ENCODE results near the gene PPIE.
"Not testable (repeated sequence)": the region's sequence is repeated elsewhere in the genome, so short reads cannot be mapped to it uniquely, and the experiment has no call there.

Gene PPIE

DNA sequence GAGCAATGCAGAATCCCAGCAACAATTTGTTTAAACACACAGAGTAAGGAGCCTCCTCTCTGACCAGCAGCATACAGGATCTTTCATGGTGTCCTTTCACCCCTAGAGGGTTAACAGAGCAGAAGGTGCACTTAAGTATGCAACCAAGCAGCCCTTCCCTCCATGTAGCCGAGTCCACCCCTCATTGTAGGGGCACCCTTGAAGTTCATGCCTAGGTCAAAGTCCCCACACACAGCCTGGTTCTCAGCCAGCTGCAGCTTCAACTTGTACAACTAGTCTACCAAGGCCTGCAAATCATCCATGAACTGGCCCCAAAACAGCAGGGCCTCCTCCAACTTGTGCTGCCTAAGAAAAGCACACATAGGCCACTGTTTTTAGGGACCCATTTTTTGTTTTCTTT, 57.0 kb downstream of the PPIE start:
- Histone ChIP-seq H3K27me3 (ENCODE audit: insufficient read depth, low read length) (peaks cover 39% of the 10 kb centered on the region), H3K9ac (ENCODE audit: low read depth, low read length) (no peak overlapping the region), H3K4me1 (ENCODE audit: insufficient read depth, low read length) (no peaks in the 10 kb centered on the region), H3K27ac (ENCODE audit: low read depth, low read length) (no peak overlapping the region), H3K36me3 (ENCODE audit: insufficient read depth, low read length) (no peaks in the 10 kb centered on the region), H3K4me3 (ENCODE audit: low read length) (no peak overlapping the region), H3K9me3 (ENCODE audit: insufficient read depth, low read depth, low read length) (no peaks in the 10 kb centered on the region)
- WGBS, result 59% methylated on average over 1 of the region's 1 CpG

DNA sequence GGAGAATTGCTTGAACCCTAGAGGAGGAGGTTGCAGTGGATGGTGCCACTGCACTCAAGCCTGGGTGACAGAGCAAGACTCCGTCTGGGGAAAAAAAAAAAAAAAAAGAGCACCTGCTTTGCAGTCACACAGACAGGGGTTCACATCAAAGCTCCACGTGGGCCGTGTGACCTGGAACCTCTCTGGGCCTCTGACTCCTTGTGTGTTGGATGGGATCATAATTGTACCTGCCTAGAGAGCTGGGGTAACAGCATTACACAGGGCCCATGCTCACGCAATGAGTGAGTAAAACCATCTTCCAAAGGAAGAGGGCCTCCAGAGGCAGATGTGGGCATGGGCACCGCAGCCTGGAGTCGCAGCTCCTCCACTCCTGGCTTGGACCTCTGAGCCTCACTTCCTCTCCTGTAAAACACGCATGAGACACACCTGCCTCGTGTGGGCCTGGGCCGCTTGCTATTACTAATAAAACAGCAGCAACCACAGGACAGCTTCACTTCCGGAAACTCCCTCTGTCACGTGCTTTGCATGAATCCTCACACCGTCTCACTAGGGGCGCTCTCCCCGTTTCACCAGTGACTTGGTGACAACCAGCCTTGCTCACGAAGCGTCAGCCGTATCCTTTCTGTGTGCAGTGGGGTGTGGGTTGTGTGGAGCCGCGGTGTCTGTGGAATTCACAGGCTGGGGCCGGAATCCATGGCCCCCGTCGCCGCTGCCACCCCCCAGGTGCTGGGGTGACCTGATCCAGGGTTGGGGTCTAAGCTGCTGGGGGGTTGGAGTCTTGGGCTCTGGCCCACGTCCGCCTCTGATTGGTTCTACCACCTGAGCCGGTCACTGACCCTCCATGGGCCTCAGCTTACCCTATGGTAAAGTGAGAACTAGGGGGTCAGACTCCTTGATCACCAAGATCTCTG, 60.4 kb downstream of the PPIE start:
- H3K9me3 ChIP-seq (ENCODE audit: insufficient read depth, low read depth, low read length); H3K4me3 ChIP-seq (ENCODE audit: low read length); H3K27ac ChIP-seq (ENCODE audit: low read depth, low read length); H3K27me3 ChIP-seq (ENCODE audit: insufficient read depth, low read length); H3K4me1 ChIP-seq (ENCODE audit: insufficient read depth, low read length); H3K9ac ChIP-seq (ENCODE audit: low read depth, low read length); H3K36me3 ChIP-seq (ENCODE audit: insufficient read depth, low read length): not testable (repeated sequence)
- WGBS, result 72% methylated on average over 17 of the region's 26 CpGs

DNA sequence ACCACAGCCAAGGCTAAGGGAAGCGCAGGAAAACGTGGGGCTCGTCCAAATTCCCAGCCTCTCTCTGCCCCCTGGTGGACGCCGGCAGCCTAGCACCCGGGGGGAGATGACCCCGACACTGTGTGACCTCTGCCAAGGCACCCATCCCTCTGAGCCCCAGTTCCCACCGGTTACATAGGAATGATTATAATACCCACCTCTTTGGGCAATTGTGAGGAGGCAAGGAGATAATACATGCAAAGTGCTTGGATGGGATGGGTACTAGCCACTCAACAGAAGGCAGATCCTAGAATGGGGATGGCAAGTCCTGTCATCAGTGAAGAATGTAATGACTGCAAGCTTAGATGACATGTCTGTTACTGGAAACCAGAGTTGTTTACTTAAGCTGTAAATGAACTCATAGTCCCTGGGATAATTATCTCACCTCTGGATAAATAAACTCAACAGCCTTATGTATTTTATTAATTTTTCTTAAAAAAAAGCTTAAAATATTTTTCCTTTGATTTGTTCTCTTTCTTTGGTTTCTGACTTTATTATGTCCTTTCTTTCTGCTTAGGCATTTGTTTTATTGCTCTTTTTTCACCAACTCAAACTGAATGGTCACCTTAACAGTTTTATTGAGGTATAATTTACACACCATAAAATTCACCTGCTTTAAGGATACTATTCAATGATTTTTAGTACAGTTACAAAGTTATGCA, 61.2 kb downstream of the PPIE start:
- no peak overlapping the region for H3K27ac ChIP-seq (ENCODE audit: low read depth, low read length)
- H3K27me3 ChIP-seq (ENCODE audit: insufficient read depth, low read length), result peaks cover 6% of the 10 kb centered on the region
- WGBS, result 6% methylated on average over 8 of the region's 8 CpGs
- H3K4me3 ChIP-seq (ENCODE audit: low read length), result no peak overlapping the region
- H3K9ac ChIP-seq (ENCODE audit: low read depth, low read length), result no peak overlapping the region
- peaks cover 5% of the 10 kb centered on the region; the same call in 1 of the 2 replicates for H3K4me1 ChIP-seq (ENCODE audit: insufficient read depth, low read length)
- H3K9me3 ChIP-seq (ENCODE audit: insufficient read depth, low read depth, low read length), result no peaks in the 10 kb centered on the region; the same call in 1 of the 2 replicates
- H3K36me3 ChIP-seq (ENCODE audit: insufficient read depth, low read length), result no peaks in the 10 kb centered on the region

DNA sequence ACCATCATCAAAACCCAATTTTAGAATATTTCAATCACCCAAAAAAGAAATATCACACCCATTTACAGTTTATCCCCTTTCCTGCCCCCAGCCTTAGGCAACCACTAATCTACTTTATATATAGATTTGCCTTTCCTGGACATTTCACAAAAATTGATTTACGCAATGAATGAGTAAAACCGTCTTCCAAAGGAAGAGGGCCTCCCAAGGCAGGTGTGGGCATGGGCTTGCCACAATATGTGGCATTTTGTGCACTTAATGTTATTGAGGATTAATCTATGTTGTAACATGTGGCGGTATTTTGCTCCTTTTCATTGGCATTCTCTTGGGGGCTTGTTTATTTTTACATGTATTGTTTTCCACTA, 61.8 kb downstream of the PPIE start:
- no peaks in the 10 kb centered on the region for H3K36me3 ChIP-seq (ENCODE audit: insufficient read depth, low read length)
- H3K9me3 ChIP-seq (ENCODE audit: insufficient read depth, low read depth, low read length), result peaks cover 1% of the 10 kb centered on the region; the same call in 1 of the 2 replicates
- H3K27ac ChIP-seq (ENCODE audit: low read depth, low read length), result no peak overlapping the region
- H3K27me3 ChIP-seq (ENCODE audit: insufficient read depth, low read length), result peaks cover 3% of the 10 kb centered on the region
- no peak overlapping the region for H3K4me3 ChIP-seq (ENCODE audit: low read length)
- 91% methylated on average over 3 of the region's 3 CpGs for WGBS
- H3K4me1 ChIP-seq (ENCODE audit: insufficient read depth, low read length), result peaks cover 5% of the 10 kb centered on the region; the same call in 1 of the 2 replicates
- H3K9ac ChIP-seq (ENCODE audit: low read depth, low read length), result no peak overlapping the region

DNA sequence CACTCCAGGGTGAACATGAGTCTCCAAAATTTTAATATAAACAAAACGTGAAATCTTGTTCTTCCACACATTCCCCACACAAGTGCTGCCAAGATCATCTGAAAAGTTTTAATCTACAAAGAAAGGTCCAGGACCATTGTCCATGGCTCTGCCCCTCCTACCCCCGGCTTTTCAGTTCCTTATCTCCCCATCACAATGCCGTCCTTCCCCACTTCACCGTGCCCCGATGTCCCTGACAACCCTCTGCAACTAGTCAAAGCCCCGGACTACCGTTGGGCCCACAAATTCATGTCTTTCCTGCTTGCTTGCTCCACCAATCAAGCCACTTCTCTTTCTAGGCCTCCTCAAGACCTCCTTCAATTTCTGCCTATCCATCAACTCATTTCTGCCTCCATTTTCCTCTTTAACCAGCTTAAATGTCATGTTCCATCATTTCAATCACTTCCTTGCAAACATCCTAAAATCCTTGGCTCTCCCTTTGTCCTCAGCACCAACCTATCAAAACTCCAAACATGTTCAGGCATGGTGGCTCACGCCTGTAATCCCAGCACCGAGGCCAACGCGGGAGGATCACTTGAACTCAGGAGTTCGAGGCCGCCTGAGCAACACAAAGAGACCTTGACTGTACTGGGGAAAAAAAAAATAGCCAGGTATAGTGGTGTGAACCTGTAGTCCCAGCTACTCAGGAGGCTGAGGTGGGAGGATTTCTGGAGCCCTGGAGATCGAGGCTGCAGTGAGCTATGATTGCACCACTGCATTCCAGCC, 64.0 kb downstream of the PPIE start:
- H3K9ac ChIP-seq (ENCODE audit: low read depth, low read length), result no peak overlapping the region
- H3K9me3 ChIP-seq (ENCODE audit: insufficient read depth, low read depth, low read length), result peaks cover 4% of the 10 kb centered on the region; the same call in 1 of the 2 replicates
- H3K4me3 ChIP-seq (ENCODE audit: low read length), result no peak overlapping the region
- no peaks in the 10 kb centered on the region for H3K36me3 ChIP-seq (ENCODE audit: insufficient read depth, low read length)
- no peak overlapping the region for H3K27ac ChIP-seq (ENCODE audit: low read depth, low read length)
- peaks cover 3% of the 10 kb centered on the region for H3K27me3 ChIP-seq (ENCODE audit: insufficient read depth, low read length)
- peaks cover 5% of the 10 kb centered on the region; the same call in 1 of the 2 replicates for H3K4me1 ChIP-seq (ENCODE audit: insufficient read depth, low read length)
- WGBS, result 93% methylated on average over 14 of the region's 14 CpGs

DNA sequence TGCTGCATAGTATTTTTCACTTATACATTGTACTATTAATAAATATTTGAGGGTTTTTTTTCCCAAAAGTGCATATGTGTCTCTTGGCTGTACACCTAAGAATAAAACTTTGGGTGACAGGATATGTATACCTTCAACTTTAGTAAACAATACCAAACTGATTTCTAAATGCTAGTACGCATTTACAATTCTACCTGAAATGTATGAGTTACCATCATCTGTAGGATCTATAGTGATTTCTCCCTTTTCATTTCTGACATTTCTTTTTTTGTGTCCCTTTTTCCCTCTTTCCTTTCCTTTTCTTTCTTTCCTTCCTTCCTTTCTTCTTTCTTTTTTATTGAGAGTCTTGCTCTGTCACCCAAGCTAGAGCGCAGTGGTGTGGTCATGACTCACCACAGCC, 66.7 kb downstream of the PPIE start:
- Histone ChIP-seq H3K4me1 (ENCODE audit: insufficient read depth, low read length) (peaks cover 5% of the 10 kb centered on the region; the same call in 1 of the 2 replicates), H3K9me3 (ENCODE audit: insufficient read depth, low read depth, low read length) (peaks cover 4% of the 10 kb centered on the region; the same call in 1 of the 2 replicates), H3K4me3 (ENCODE audit: low read length) (no peak overlapping the region), H3K9ac (ENCODE audit: low read depth, low read length) (no peak overlapping the region), H3K27me3 (ENCODE audit: insufficient read depth, low read length) (no peaks in the 10 kb centered on the region), H3K27ac (ENCODE audit: low read depth, low read length) (no peak overlapping the region), H3K36me3 (ENCODE audit: insufficient read depth, low read length) (no peaks in the 10 kb centered on the region)
- 100% methylated on average over 2 of the region's 2 CpGs for WGBS

DNA sequence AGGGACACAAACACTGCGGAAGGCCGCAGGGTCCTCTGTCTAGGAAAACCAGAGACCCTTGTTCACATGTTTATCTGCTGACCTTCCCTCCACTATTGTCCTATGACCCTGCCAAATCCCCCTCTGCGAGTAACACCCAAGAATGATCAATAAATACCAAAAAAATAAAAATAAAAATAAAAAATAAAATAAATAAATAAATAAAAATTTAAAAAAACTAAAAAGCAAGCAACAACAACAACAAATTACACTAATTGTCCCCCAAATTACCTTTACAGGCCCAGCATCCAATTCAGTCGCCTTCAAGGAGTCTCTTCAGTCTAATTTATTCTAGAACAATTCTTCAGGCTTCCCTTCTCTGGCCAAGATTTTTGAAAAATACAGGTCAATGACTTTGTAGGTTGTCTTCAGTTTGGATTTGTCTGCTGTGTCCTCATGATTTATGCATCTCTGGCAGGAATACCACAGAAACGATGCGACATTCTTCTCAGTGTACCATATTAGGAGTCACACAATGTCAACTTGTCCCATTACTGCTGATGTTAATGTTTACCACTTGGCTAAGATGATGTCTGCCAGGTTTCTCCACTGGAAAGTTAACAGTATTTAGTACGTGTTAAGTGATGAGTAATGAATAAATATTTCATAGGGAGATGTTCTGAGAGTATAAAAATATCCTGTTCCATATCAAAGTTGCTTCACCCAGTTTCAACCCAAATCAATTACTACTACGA, 70.3 kb downstream of the PPIE start:
- Histone ChIP-seq H3K27me3 (ENCODE audit: insufficient read depth, low read length) (no peaks in the 10 kb centered on the region), H3K36me3 (ENCODE audit: insufficient read depth, low read length) (no peaks in the 10 kb centered on the region), H3K9ac (ENCODE audit: low read depth, low read length) (no peak overlapping the region), H3K4me3 (ENCODE audit: low read length) (no peak overlapping the region), H3K27ac (ENCODE audit: low read depth, low read length) (no peak overlapping the region), H3K9me3 (ENCODE audit: insufficient read depth, low read depth, low read length) (peaks cover 4% of the 10 kb centered on the region; the same call in 1 of the 2 replicates), H3K4me1 (ENCODE audit: insufficient read depth, low read length) (0 out of 2 replicates have a peak, but pooled peaks cover under 1% of the 10 kb centered on the region)
- WGBS, result 89% methylated on average over 4 of the region's 8 CpGs

DNA sequence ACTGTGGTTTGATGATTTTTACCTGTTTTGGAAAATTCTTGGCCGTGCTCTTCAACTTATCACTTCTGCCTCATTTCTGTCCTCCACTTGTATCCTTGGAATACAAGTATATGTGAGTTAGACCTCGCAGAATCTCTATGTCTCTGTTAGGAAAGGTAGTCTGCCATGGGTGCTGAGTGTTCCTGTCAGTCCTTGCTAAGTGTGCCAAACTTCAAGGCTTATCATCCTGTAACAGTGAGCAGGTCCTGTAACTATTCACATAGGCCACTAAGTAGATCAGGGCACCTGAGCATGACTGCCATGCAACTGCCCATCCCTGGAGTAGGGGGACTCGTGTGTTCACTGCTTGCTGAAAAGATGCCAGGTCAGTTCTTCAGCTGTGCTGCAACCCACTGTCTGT, 74.2 kb downstream of the PPIE start:
- no peak overlapping the region for H3K27ac ChIP-seq (ENCODE audit: low read depth, low read length)
- H3K27me3 ChIP-seq (ENCODE audit: insufficient read depth, low read length), result no peaks in the 10 kb centered on the region; the same call in 1 of the 2 replicates
- H3K4me3 ChIP-seq (ENCODE audit: low read length), result no peak overlapping the region
- no peak overlapping the region for H3K9ac ChIP-seq (ENCODE audit: low read depth, low read length)
- no peaks in the 10 kb centered on the region for H3K4me1 ChIP-seq (ENCODE audit: insufficient read depth, low read length)
- 88% methylated on average over 2 of the region's 3 CpGs for WGBS
- no peaks in the 10 kb centered on the region for H3K9me3 ChIP-seq (ENCODE audit: insufficient read depth, low read depth, low read length)
- no peaks in the 10 kb centered on the region for H3K36me3 ChIP-seq (ENCODE audit: insufficient read depth, low read length)
